H1 (cell line): ENCODE results near the gene DAO. TPM values are rescaled to one million over a fixed set of nuclear protein-coding genes. Genes with fewer than 3 reads are reported as not detected.

Experiments used
- BACH1 ChIP-seq: IDR thresholded peaks from 2 replicates; pipeline ENCODE4 v1.6.1; 2012; ENCODE audit warnings: low read length, improper control_type of control experiment
- CHD2 ChIP-seq: IDR thresholded peaks from 2 replicates; pipeline ENCODE4 v1.6.1; 2012; ENCODE audit warnings: low read length, improper control_type of control experiment
- GABPA ChIP-seq: IDR thresholded peaks from 2 replicates; pipeline ENCODE4 v1.6.1; 2011; ENCODE audit warnings: mild to moderate bottlenecking, low read length, moderate library complexity, borderline replicate concordance; ENCODE audit not compliant: insufficient read depth
- JUN ChIP-seq: IDR thresholded peaks from 2 replicates; pipeline ENCODE4 v1.6.1; 2011; ENCODE audit warnings: low read depth, mild to moderate bottlenecking, improper control_type of control experiment, low read length
- RNF2 ChIP-seq: fragments of 200-900, 300-1000 bp; sonication (generic); IDR thresholded peaks from 2 replicates; pipeline ENCODE4 v1.7.1; 2016; ENCODE audit warnings: borderline replicate concordance, low read depth, mild to moderate bottlenecking, antibody characterized with exemption, low read length; ENCODE audit not compliant: poor library complexity, severe bottlenecking; ENCODE audit errors: missing control alignments
- SIRT6 ChIP-seq: IDR thresholded peaks from one replicate; pipeline ENCODE4 v1.7.1; 2012; ENCODE audit warnings: low read length, inconsistent platforms
- USF2 ChIP-seq: IDR thresholded peaks from 2 replicates; pipeline ENCODE4 v1.6.1; 2011; ENCODE audit warnings: low read length, improper control_type of control experiment
- polyA plus RNA-seq, 7 experiments: library from polyadenylated mRNA; depleted of rRNA in 3 of 7; stranded (reverse) in 5 of 7; unstranded in 2 of 7; fragments of >200 nt in 5 of 7; fragments of 200-250 nt in 2 of 7; gene quantifications; 1 replicate in 5 of 7; 2 replicates in 1 of 7; 4 replicates in 1 of 7; pipeline versions ENCODE4 v1.2.1 to v1.2.3, GENCODE V29; 2011 to 2013; ENCODE audit warnings: missing spikeins in 2 of 7, mixed read lengths in 2 of 7
- total RNA-seq: library from RNA; stranded (reverse); fragmentation: NEBNext Ultra II Directional; extraction: Animal tissue kit (Norgen Biotek cat#: 25700); gene quantifications from 2 replicates; pipeline ENCODE4 v1.2.1, GENCODE V29; 2021

DAO gene
- total and polyA plus RNA-seq, 2 of the 8 experiments (the other 6 are each of a cell fraction or from before 2014, with no cell fraction given), result not detected

GRCh38 chr12:108895220-108895802 lies 15.4 kb downstream of the DAO start (continued):
- no peak for TF ChIP-seq JUN
- TF ChIP-seq RNF2, result no peak
- no peak for TF ChIP-seq CHD2
- no peak for TF ChIP-seq BACH1
- TF ChIP-seq GABPA, result no peak
- TF ChIP-seq USF2, result no peak
- no peak for TF ChIP-seq SIRT6
